Body of pancreas (tissue), 4 donors: ENCODE data around the gene DOK6.

ENCODE experiments used
- CTCF ChIP-seq, 7 experiments: fragments of 450-650 bp in 4 of 7; fragments of 200-600 bp in 3 of 7; sonication (generic) in 3 of 7; IDR thresholded peaks; one replicate each; pipeline ENCODE4 v1.5.1; 2016 to 2019; ENCODE audit warnings: antibody characterized with exemption in 7 of 7
- POLR2A ChIP-seq, 3 donors: fragments of 450-650 bp; IDR thresholded peaks; one replicate each; pipeline ENCODE4 v1.6.1; 2016; ENCODE audit warnings: antibody characterized with exemption in 3 of 3, mild to moderate bottlenecking in 2 of 3

GRCh38 chr18:69537183-69537582 lies 136.5 kb downstream of the DOK6 start:
- no peak for TF ChIP-seq CTCF (IDR thresholded peaks at IDR 0.05)
- TF ChIP-seq POLR2A (IDR thresholded peaks at IDR 0.05): no peak
